ENCODE data around the gene CXADR. TPM values are rescaled to one million over a fixed set of nuclear protein-coding genes. Genes with fewer than 3 reads are reported as not detected.

Gene CXADR
- total and polyA plus RNA-seq, 4 donors, result 0.52 to 1.3 (median 0.63) TPM; not detected in 1

GRCh38 chr21:17527240-17527639, 14.4 kb downstream of the CXADR start:
- ATAC-seq (ENCODE audit: low FRiP score), result no peak
- WGBS, 2 donors, result 28 to 32% methylated on average over 2 of the region's 2 CpGs

GRCh38 chr21:17527711-17528110, 14.9 kb downstream of the CXADR start:
- Histone ChIP-seq H3K27ac (ENCODE audit: low read depth in 1 of 2, low read length in 2 of 2) (no peak overlapping the region), H3K9me3 (ENCODE audit: control insufficient read depth, low read length) (no peaks in the 10 kb centered on the region), H3K4me1 (ENCODE audit: control insufficient read depth in 1 of 2, insufficient read depth in 2 of 2, low read length in 2 of 2) (no peaks in the 10 kb centered on the region), H3K27me3 (ENCODE audit: control insufficient read depth in 1 of 2, insufficient read depth in 2 of 2, low read length in 1 of 2) (no peaks in the 10 kb centered on the region), H3K4me3 (ENCODE audit: low read length in 2 of 2) (no peak overlapping the region), H3K36me3 (ENCODE audit: control insufficient read depth in 1 of 2, insufficient read depth in 2 of 2, low read length in 1 of 2) (no peaks in the 10 kb centered on the region)
- DNase-seq (no peak), ATAC-seq (ENCODE audit: low FRiP score) (no peak)
- intact Hi-C loops (cut with DNase I), result no loop called here
- WGBS, 2 donors, result 63 to 64% methylated on average over 5 of the region's 5 CpGs

More at GRCh38 chr21:17527240-17527639, 14.4 kb downstream of the CXADR start:
- Histone ChIP-seq H3K9me3 (ENCODE audit: control insufficient read depth, low read length) (no peaks in the 10 kb centered on the region), H3K4me3 (ENCODE audit: low read length in 2 of 2) (no peak overlapping the region), H3K4me1 (ENCODE audit: control insufficient read depth in 1 of 2, insufficient read depth in 2 of 2, low read length in 2 of 2) (no peaks in the 10 kb centered on the region), H3K36me3 (ENCODE audit: control insufficient read depth in 1 of 2, insufficient read depth in 2 of 2, low read length in 1 of 2) (no peaks in the 10 kb centered on the region), H3K27ac (ENCODE audit: low read depth in 1 of 2, low read length in 2 of 2) (no peak overlapping the region), H3K27me3 (ENCODE audit: control insufficient read depth in 1 of 2, insufficient read depth in 2 of 2, low read length in 1 of 2) (no peaks in the 10 kb centered on the region)
- DNase-seq, result no peak
- intact Hi-C loops (cut with DNase I), result no loop called here

GRCh38 chr21:17529648-17530047, 16.8 kb downstream of the CXADR start:
- DNase-seq, result no peak
- H3K4me3 ChIP-seq (ENCODE audit: low read length in 2 of 2), result no peak overlapping the region
- no peak overlapping the region for H3K27ac ChIP-seq (ENCODE audit: low read depth in 1 of 2, low read length in 2 of 2)
- ATAC-seq (ENCODE audit: low FRiP score), result no peak
- H3K36me3 ChIP-seq (ENCODE audit: control insufficient read depth in 1 of 2, insufficient read depth in 2 of 2, low read length in 1 of 2), result no peaks in the 10 kb centered on the region
- no peaks in the 10 kb centered on the region for H3K9me3 ChIP-seq (ENCODE audit: control insufficient read depth, low read length)
- H3K27me3 ChIP-seq (ENCODE audit: control insufficient read depth in 1 of 2, insufficient read depth in 2 of 2, low read length in 1 of 2), result no peaks in the 10 kb centered on the region
- 90 to 94% methylated on average over 5 of the region's 5 CpGs for WGBS, 2 donors
- H3K4me1 ChIP-seq (ENCODE audit: control insufficient read depth in 1 of 2, insufficient read depth in 2 of 2, low read length in 2 of 2), result no peaks in the 10 kb centered on the region
- intact Hi-C loops (cut with DNase I), result no loop called here

GRCh38 chr21:17532292-17532691, 19.4 kb downstream of the CXADR start:
- Histone ChIP-seq H3K9me3 (ENCODE audit: control insufficient read depth, low read length) (no peaks in the 10 kb centered on the region), H3K4me3 (ENCODE audit: low read length in 2 of 2) (no peak overlapping the region), H3K27ac (ENCODE audit: low read depth in 1 of 2, low read length in 2 of 2) (no peak overlapping the region), H3K27me3 (ENCODE audit: control insufficient read depth in 1 of 2, insufficient read depth in 2 of 2, low read length in 1 of 2) (peaks cover 0 to 2% of the 10 kb centered on the region in 2 donors), H3K36me3 (ENCODE audit: control insufficient read depth in 1 of 2, insufficient read depth in 2 of 2, low read length in 1 of 2) (no peaks in the 10 kb centered on the region), H3K4me1 (ENCODE audit: control insufficient read depth in 1 of 2, insufficient read depth in 2 of 2, low read length in 2 of 2) (no peaks in the 10 kb centered on the region)
- intact Hi-C loops (cut with DNase I), result no loop called here
- ATAC-seq (ENCODE audit: low FRiP score) (no peak), DNase-seq (no peak)
- WGBS, 2 donors, result 81 to 88% methylated on average over 3 of the region's 3 CpGs

GRCh38 chr21:17536381-17536780, 23.5 kb downstream of the CXADR start:
- H3K36me3 ChIP-seq (ENCODE audit: control insufficient read depth in 1 of 2, insufficient read depth in 2 of 2, low read length in 1 of 2), result no peaks in the 10 kb centered on the region
- DNase-seq, result no peak
- no peak for ATAC-seq (ENCODE audit: low FRiP score)
- intact Hi-C loops (cut with DNase I), result no loop called here
- H3K27me3 ChIP-seq (ENCODE audit: control insufficient read depth in 1 of 2, insufficient read depth in 2 of 2, low read length in 1 of 2), result peaks cover 0 to 2% of the 10 kb centered on the region in 2 donors
- no peak overlapping the region for H3K4me3 ChIP-seq (ENCODE audit: low read length in 2 of 2)
- peaks cover 1% of the 10 kb centered on the region for H3K9me3 ChIP-seq (ENCODE audit: control insufficient read depth, low read length)
- 72 to 75% methylated on average over 3 of the region's 3 CpGs for WGBS, 2 donors
- no peak overlapping the region for H3K27ac ChIP-seq (ENCODE audit: low read depth in 1 of 2, low read length in 2 of 2)
- no peaks in the 10 kb centered on the region for H3K4me1 ChIP-seq (ENCODE audit: control insufficient read depth in 1 of 2, insufficient read depth in 2 of 2, low read length in 2 of 2)

DNA sequence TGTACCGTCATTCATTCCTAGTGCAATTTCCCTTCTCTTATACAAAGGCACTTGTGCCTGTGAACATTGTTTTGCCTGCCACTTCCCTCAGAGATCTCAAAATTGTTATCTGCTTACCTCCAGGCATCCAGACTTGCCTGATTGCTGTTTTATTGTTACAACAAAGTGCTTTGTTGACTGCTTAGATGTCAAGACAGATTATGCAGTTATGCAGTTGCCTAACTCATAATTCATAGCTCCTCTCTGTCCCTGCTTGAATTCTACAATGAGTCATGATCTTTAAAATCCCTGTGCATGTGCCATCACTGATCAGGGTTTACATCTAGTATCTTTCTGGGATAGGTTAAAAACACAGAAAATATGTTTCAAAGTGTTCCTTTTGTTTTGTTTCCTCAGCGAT, 24.5 kb downstream of the CXADR start:
- Histone ChIP-seq H3K4me1 (ENCODE audit: control insufficient read depth in 1 of 2, insufficient read depth in 2 of 2, low read length in 2 of 2) (no peaks in the 10 kb centered on the region), H3K27ac (ENCODE audit: low read depth in 1 of 2, low read length in 2 of 2) (no peak overlapping the region), H3K36me3 (ENCODE audit: control insufficient read depth in 1 of 2, insufficient read depth in 2 of 2, low read length in 1 of 2) (no peaks in the 10 kb centered on the region), H3K4me3 (ENCODE audit: low read length in 2 of 2) (no peak overlapping the region), H3K27me3 (ENCODE audit: control insufficient read depth in 1 of 2, insufficient read depth in 2 of 2, low read length in 1 of 2) (peaks cover 0 to 2% of the 10 kb centered on the region in 2 donors), H3K9me3 (ENCODE audit: control insufficient read depth, low read length) (peaks cover 1% of the 10 kb centered on the region)
- ATAC-seq (ENCODE audit: low FRiP score), result no peak
- WGBS, 2 donors, result 75 to 81% methylated on average over 2 of the region's 2 CpGs
- no peak for DNase-seq
- intact Hi-C loops (cut with DNase I), result no loop called here

DNA sequence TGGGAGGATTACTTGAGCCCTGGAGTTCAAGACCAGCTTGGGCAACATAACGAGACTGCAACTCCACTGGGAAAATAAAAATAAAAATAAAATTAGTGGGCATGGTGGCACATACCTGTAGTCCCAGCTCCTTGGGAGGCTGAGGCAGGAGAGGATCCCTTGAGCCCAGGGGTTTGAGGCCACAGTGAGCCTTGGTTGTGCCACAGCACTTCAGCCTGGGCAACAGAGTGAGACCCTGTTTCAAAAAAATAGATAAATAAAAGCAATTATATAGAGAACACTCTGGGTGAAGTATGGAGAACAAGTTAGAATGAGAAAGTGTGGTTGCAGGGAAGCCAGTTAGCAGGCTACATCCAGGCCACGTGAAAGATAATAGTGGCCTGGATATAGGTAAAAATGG, 25.7 kb downstream of the CXADR start:
- intact Hi-C loops (cut with DNase I), result no loop called here
- Histone ChIP-seq H3K36me3 (ENCODE audit: control insufficient read depth in 1 of 2, insufficient read depth in 2 of 2, low read length in 1 of 2) (no peaks in the 10 kb centered on the region), H3K27me3 (ENCODE audit: control insufficient read depth in 1 of 2, insufficient read depth in 2 of 2, low read length in 1 of 2) (peaks cover 0 to 2% of the 10 kb centered on the region in 2 donors), H3K4me1 (ENCODE audit: control insufficient read depth in 1 of 2, insufficient read depth in 2 of 2, low read length in 2 of 2) (no peaks in the 10 kb centered on the region), H3K4me3 (ENCODE audit: low read length in 2 of 2) (no peak overlapping the region), H3K9me3 (ENCODE audit: control insufficient read depth, low read length) (peaks cover 1% of the 10 kb centered on the region), H3K27ac (ENCODE audit: low read depth in 1 of 2, low read length in 2 of 2) (no peak overlapping the region)
- WGBS, 2 donors, result 78 to 81% methylated on average over 2 of the region's 2 CpGs
- no peak for DNase-seq
- no peak for ATAC-seq (ENCODE audit: low FRiP score)

DNA sequence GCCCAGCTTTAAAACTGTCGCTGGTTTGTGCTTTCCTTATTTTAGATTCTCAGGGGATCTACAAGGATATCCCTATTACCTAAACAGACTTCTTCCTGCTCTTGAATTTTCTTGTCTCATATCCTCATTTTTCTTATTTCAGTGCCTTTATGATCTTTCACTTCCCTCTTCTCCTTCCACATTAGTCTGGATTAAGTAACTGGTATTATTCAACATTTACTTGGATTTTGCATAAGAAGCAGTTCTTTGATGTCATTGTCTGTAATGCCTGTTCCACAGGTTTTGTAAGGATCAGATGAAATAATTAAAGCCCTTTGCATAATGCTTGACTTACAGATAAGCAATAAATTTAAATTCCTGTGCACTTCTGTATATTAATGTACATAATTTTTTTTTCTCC, 26.5 kb downstream of the CXADR start:
- no peak for ATAC-seq (ENCODE audit: low FRiP score)
- DNase-seq, result no peak
- H3K9me3 ChIP-seq (ENCODE audit: control insufficient read depth, low read length), result peaks cover 1% of the 10 kb centered on the region
- no peaks in the 10 kb centered on the region for H3K36me3 ChIP-seq (ENCODE audit: control insufficient read depth in 1 of 2, insufficient read depth in 2 of 2, low read length in 1 of 2)
- intact Hi-C loops (cut with DNase I), result no loop called here
- WGBS, 2 donors, result 54 to 67% methylated on average over 1 of the region's 1 CpG
- no peak overlapping the region for H3K27ac ChIP-seq (ENCODE audit: low read depth in 1 of 2, low read length in 2 of 2)
- no peaks in the 10 kb centered on the region for H3K4me1 ChIP-seq (ENCODE audit: control insufficient read depth in 1 of 2, insufficient read depth in 2 of 2, low read length in 2 of 2)
- peaks cover 0 to 3% of the 10 kb centered on the region in 2 donors for H3K27me3 ChIP-seq (ENCODE audit: control insufficient read depth in 1 of 2, insufficient read depth in 2 of 2, low read length in 1 of 2)
- no peak overlapping the region for H3K4me3 ChIP-seq (ENCODE audit: low read length in 2 of 2)

DNA sequence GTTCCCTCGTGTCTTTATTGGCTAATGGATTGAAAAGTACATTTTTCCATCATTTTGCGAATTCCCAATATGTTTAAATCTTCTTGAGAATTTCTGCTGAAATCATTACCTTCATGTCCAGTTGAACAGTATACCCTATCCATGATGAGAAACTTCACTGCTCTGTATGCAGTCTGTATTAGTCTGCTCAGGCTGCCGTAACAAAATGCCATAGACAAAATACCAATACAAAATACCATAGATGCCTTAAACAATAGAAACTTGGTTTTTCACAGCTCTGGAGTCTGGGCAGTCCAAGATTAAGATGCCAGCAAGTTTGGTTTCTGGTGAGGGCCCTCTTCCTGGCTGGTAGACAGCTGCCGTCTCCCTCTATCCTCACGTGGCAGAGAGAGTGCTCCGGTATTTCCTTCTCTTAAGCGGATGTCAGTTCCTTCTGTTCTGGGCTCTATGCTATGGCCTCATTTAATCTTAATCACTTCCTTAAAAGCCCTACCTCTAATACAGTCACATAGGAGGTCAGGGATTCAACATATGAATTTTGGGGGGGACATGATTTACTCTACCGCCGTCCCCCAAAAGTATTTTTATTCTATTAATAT, 27.0 kb downstream of the CXADR start:
- intact Hi-C loops (cut with DNase I), result no loop called here
- Histone ChIP-seq H3K27me3 (ENCODE audit: control insufficient read depth in 1 of 2, insufficient read depth in 2 of 2, low read length in 1 of 2) (peaks cover 0 to 3% of the 10 kb centered on the region in 2 donors), H3K4me3 (ENCODE audit: low read length in 2 of 2) (no peak overlapping the region), H3K9me3 (ENCODE audit: control insufficient read depth, low read length) (peaks cover 1% of the 10 kb centered on the region), H3K4me1 (ENCODE audit: control insufficient read depth in 1 of 2, insufficient read depth in 2 of 2, low read length in 2 of 2) (no peaks in the 10 kb centered on the region), H3K27ac (ENCODE audit: low read depth in 1 of 2, low read length in 2 of 2) (no peak overlapping the region), H3K36me3 (ENCODE audit: control insufficient read depth in 1 of 2, insufficient read depth in 2 of 2, low read length in 1 of 2) (no peaks in the 10 kb centered on the region)
- 82 to 92% methylated on average over 9 of the region's 9 CpGs for WGBS, 2 donors
- ATAC-seq (ENCODE audit: low FRiP score) (no peak), DNase-seq (peak in 1 of 2 donors; percentile 53)

All from aorta (tissue), 5 donors.